Body of pancreas (tissue), 4 donors: ENCODE measurements around the gene SYNE1.

ENCODE experiments used
- CTCF ChIP-seq, 7 experiments: fragments of 450-650 bp in 4 of 7; fragments of 200-600 bp in 3 of 7; sonication (generic) in 3 of 7; IDR thresholded peaks; one replicate each; pipeline ENCODE4 v1.5.1; 2016 to 2019; ENCODE audit warnings: antibody characterized with exemption in 7 of 7
- POLR2A ChIP-seq, 3 donors: fragments of 450-650 bp; IDR thresholded peaks; one replicate each; pipeline ENCODE4 v1.6.1; 2016; ENCODE audit warnings: antibody characterized with exemption in 3 of 3, mild to moderate bottlenecking in 2 of 3

- TF ChIP-seq CTCF (IDR thresholded peaks at IDR 0.05): no peak
- no peak for TF ChIP-seq POLR2A (IDR thresholded peaks at IDR 0.05)
Observed at GRCh38 chr6:152509916-152510315, 127.2 kb downstream of the SYNE1 start.
